Body of pancreas (tissue), 4 donors: Measurements from ENCODE around the gene GDPD5. TPM values are rescaled to one million over a fixed set of nuclear protein-coding genes. Genes with fewer than 3 reads are reported as not detected.

Experiments
- ATAC-seq: fragments of 150-250 bp; one replicate; pipeline ENCODE4 v1.9.1; 2016
- DNase-seq, 4 donors: peaks; one replicate each; pipeline ENCODE4 v3.0.0-alpha.2; 2019
- H3K27ac ChIP-seq, 4 donors: fragments of 200-600 bp; sonication (generic); 1 replicate in 3 of 4; 2 replicates in 1 of 4; pipeline versions ENCODE4 v1.5.1 to v1.6.1; 2016 to 2019; ENCODE audit warnings: mild to moderate bottlenecking in 1 of 4, mixed read lengths in 1 of 4, moderate library complexity in 1 of 4
- H3K27me3 ChIP-seq, 2 donors: fragments of 200-600 bp; sonication (generic); one replicate each; pipeline ENCODE4 v1.6.0; 2016; ENCODE audit warnings: mild to moderate bottlenecking in 1 of 2
- H3K36me3 ChIP-seq, 2 donors: fragments of 200-600 bp; sonication (generic); replicated peaks in 1 of 2; 2 replicates each; pipeline ENCODE4 v1.5.1; 2016; ENCODE audit warnings: low read depth in 2 of 2; ENCODE audit not compliant: insufficient read depth in 1 of 2
- H3K4me1 ChIP-seq: fragments of 200-600 bp; sonication (generic); one replicate; pipeline ENCODE4 v1.6.0; 2016
- H3K4me3 ChIP-seq, 2 donors: fragments of 200-600 bp; sonication (generic); 1 replicate in 1 of 2; 2 replicates in 1 of 2; pipeline ENCODE4 v1.5.1; 2016 to 2019
- H3K9me3 ChIP-seq, 3 donors: fragments of 200-600 bp; sonication (generic); 1 replicate in 2 of 3; 2 replicates in 1 of 3; pipeline ENCODE4 v1.5.1; 2016
- CTCF ChIP-seq, 7 experiments: fragments of 450-650 bp in 4 of 7; fragments of 200-600 bp in 3 of 7; sonication (generic) in 3 of 7; IDR thresholded peaks; one replicate each; pipeline ENCODE4 v1.5.1; 2016 to 2019; ENCODE audit warnings: antibody characterized with exemption in 7 of 7
- POLR2A ChIP-seq, 3 donors: fragments of 450-650 bp; IDR thresholded peaks; one replicate each; pipeline ENCODE4 v1.6.1; 2016; ENCODE audit warnings: antibody characterized with exemption in 3 of 3, mild to moderate bottlenecking in 2 of 3
- WGBS, 2 donors: methylation state at CpG; one replicate each; pipeline ENCODE4 v1.1.5; 2017; 5-methylcytosine and 5-hydroxymethylcytosine counted together
- intact Hi-C: fragments of 100-400 bp; cut with DNase I; formaldehyde crosslinking; loops from one replicate; pipeline ENCODE4 v1.15.1; 2023
- total RNA-seq, 2 donors: library from RNA; depleted of rRNA; stranded (reverse); fragments of >200 nt; gene quantifications; one replicate each; pipeline ENCODE4 v1.1.0, GENCODE V29; 2016

GDPD5 gene
- total RNA-seq, 2 donors from 2014 or later: 29.6 to 73.2 TPM

GRCh38 chr11:75518204-75518549 is 7.6 kb downstream of the GDPD5 start:
- Histone ChIP-seq H3K4me1 (peaks cover 41% of the 10 kb centered on the region), H3K27ac (no peak overlapping the region), H3K4me3 (no peak overlapping the region), H3K36me3 (no peaks in the 10 kb centered on the region), H3K9me3 (no peaks in the 10 kb centered on the region), H3K27me3 (no peaks in the 10 kb centered on the region)
- DNase-seq (no peak), ATAC-seq (no peak)
- TF ChIP-seq CTCF (IDR thresholded peaks at IDR 0.05): no peak
- TF ChIP-seq POLR2A (IDR thresholded peaks at IDR 0.05): no peak
- intact Hi-C loops: no loop called here
- WGBS, 2 donors: 77 to 86% methylated on average over 1 to 3 of the region's 3 CpGs

- TF ChIP-seq CTCF (IDR thresholded peaks at IDR 0.05) (no peak), POLR2A (IDR thresholded peaks at IDR 0.05) (no peak)
- H3K9me3 ChIP-seq: no peaks in the 10 kb centered on the region
- no peaks in the 10 kb centered on the region for H3K27me3 ChIP-seq
- H3K27ac ChIP-seq: no peak overlapping the region
- H3K4me1 ChIP-seq: peaks cover 28% of the 10 kb centered on the region
- 85 to 88% methylated on average over 7 of the region's 7 CpGs for WGBS, 2 donors
- no peak for ATAC-seq
- intact Hi-C loops: no loop called here
- DNase-seq: no peak
- H3K4me3 ChIP-seq: no peak overlapping the region
- H3K36me3 ChIP-seq: no peaks in the 10 kb centered on the region
These were observed 8.9 kb downstream of the GDPD5 start for GRCh38 chr11:75516886-75517285.

- 89 to 97% methylated on average over 3 of the region's 3 CpGs for WGBS, 2 donors
- H3K27ac ChIP-seq: no peak overlapping the region
- intact Hi-C loops: no loop called here
- no peaks in the 10 kb centered on the region for H3K9me3 ChIP-seq
- TF ChIP-seq POLR2A (IDR thresholded peaks at IDR 0.05): no peak
- TF ChIP-seq CTCF (IDR thresholded peaks at IDR 0.05): no peak
- no peaks in the 10 kb centered on the region for H3K27me3 ChIP-seq
- H3K36me3 ChIP-seq: no peaks in the 10 kb centered on the region
- DNase-seq: no peak
- ATAC-seq: no peak
- H3K4me1 ChIP-seq: peaks cover 26% of the 10 kb centered on the region
- no peak overlapping the region for H3K4me3 ChIP-seq
These were observed 9.6 kb downstream of the GDPD5 start for GRCh38 chr11:75516140-75516539.

GRCh38 chr11:75514596-75514995 is 11.1 kb downstream of the GDPD5 start:
- ATAC-seq (no peak), DNase-seq (no peak)
- Histone ChIP-seq H3K4me3 (no peak overlapping the region), H3K4me1 (peaks cover 20% of the 10 kb centered on the region), H3K27ac (no peak overlapping the region), H3K9me3 (no peaks in the 10 kb centered on the region), H3K36me3 (no peaks in the 10 kb centered on the region), H3K27me3 (no peaks in the 10 kb centered on the region)
- no peak for TF ChIP-seq POLR2A (IDR thresholded peaks at IDR 0.05)
- no peak for TF ChIP-seq CTCF (IDR thresholded peaks at IDR 0.05)
- intact Hi-C loops: no loop called here

- H3K27me3 ChIP-seq: no peaks in the 10 kb centered on the region
- 41 to 60% methylated on average over 5 of the region's 5 CpGs for WGBS, 2 donors
- no peaks in the 10 kb centered on the region for H3K36me3 ChIP-seq
- intact Hi-C loops: no loop called here
- H3K27ac ChIP-seq: no peak overlapping the region
- DNase-seq (no peak), ATAC-seq (peak; percentile 49)
- no peaks in the 10 kb centered on the region for H3K9me3 ChIP-seq
- peaks cover 20% of the 10 kb centered on the region for H3K4me1 ChIP-seq
- TF ChIP-seq CTCF (IDR thresholded peaks at IDR 0.05): no peak
- H3K4me3 ChIP-seq: no peak overlapping the region
These were observed 12.5 kb downstream of the GDPD5 start for GRCh38 chr11:75513250-75513649.
